GM12892 (cell line): ENCODE results near the gene SH2D3C.

Experiments used
- DNase-seq: peaks from one replicate; pipeline ENCODE4 v3.0.0; 2011; ENCODE audit not compliant: insufficient read length
- FAIRE-seq: peaks from 2 replicates; lab custom pipeline; 2011; peaks lifted over from hg19 to GRCh38; lab: Jason Lieb, UNC
- POLR2A ChIP-seq: IDR thresholded peaks from 2 replicates; pipeline ENCODE4 v1.6.1; 2011; ENCODE audit warnings: low read depth, low read length, control low read depth
- POLR2AphosphoS5 ChIP-seq: IDR thresholded peaks from 2 replicates; pipeline ENCODE4 v1.6.1; 2011; ENCODE audit warnings: low read depth, low read length, control low read depth
- TAF1 ChIP-seq: IDR thresholded peaks from 2 replicates; pipeline ENCODE4 v1.6.1; 2011; ENCODE audit warnings: low read depth, mild to moderate bottlenecking, control low read depth, low read length, borderline replicate concordance

SH2D3C gene

DNA sequence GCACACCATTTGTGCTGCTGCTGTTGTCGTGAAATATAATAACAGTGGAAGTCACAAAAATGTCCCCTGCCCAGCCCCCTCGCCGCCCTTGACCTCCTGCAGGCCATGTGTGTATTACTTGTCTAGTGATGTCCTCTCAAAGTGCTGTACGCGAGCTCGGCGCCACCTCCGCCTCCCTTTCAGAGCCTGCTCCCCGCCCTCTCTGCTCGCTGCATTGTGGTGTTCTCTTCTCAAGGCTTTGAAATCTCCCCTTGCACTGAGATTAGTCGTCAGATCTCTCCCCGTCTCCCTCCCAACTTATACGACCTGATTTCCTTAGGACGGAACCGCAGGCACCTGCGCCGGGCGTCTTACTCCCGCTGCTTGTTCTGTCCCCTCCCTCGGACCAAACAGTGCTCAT, 86.4 kb downstream of the SH2D3C start:
- no peak for TF ChIP-seq POLR2AphosphoS5
- TF ChIP-seq POLR2A: no peak
- DNase-seq (no peak), FAIRE-seq (no peak)

DNA sequence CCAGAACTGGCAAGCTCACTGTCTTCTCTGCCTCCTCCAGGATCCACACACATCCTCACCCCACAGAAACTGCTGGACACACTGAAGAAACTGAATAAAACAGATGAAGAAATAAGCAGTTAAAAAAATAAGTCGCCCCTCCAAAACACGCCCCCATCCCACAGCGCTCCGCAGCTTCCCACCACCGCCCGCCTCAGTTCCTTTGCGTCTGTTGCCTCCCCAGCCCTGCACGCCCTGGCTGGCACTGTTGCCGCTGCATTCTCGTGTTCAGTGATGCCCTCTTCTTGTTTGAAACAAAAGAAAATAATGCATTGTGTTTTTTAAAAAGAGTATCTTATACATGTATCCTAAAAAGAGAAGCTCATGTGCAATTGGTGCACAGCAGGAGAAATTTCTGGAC, 87.7 kb downstream of the SH2D3C start:
- no peak for FAIRE-seq
- no peak for DNase-seq
- TF ChIP-seq POLR2A (no peak), POLR2AphosphoS5 (no peak), TAF1 (no peak)

DNA sequence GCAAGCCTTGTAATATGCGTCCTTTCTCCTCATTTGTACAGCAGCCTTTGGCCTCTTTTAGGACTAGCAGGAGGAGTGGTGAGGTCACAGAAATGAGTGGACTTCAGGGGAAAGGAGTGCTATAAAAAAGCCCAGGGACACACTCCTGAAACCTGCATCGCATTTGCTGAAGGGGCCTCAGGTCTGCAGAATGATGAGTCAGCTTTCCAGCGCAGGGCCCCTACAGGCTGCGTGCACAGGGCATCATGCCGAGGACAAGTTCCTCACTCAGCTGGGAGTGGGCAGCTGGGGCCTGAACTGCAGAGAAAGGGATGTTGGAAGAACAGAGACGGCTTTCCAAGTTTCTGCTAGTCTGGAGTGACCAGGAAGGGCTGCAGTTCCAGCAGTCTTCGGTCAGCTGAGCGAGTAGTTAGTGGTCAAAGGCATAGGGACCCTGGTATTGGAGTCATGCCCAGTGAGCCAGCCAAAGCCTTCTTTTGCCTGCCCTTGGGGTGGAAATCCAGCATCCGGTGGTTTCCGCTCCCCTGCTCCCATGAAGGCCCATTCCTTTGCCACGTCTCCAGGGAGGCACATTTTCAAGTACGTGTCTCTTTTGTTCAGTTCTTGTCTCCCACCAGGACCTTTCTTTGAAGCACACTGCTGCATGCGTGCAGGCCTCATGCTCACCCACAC, 89.0 kb downstream of the SH2D3C start:
- TF ChIP-seq POLR2AphosphoS5: no peak
- no peak for TF ChIP-seq TAF1
- no peak for TF ChIP-seq POLR2A
- DNase-seq: no peak
- FAIRE-seq: no peak
